GM10266 (cell line): ENCODE data around the gene CACNA2D2.

Experiments
- DNase-seq: peaks from one replicate; pipeline ENCODE4 v3.0.0; 2012; ENCODE audit errors: extremely low spot score
- TF ChIP-seq, protein P1 (sequence below): IDR thresholded peaks from 2 replicates; pipeline ENCODE4 v1.5.1; 2012; ENCODE audit warnings: mild to moderate bottlenecking, low read depth; ENCODE audit not compliant: control insufficient read depth, insufficient read depth; ENCODE audit errors: missing control alignments

The CACNA2D2 gene

DNA sequence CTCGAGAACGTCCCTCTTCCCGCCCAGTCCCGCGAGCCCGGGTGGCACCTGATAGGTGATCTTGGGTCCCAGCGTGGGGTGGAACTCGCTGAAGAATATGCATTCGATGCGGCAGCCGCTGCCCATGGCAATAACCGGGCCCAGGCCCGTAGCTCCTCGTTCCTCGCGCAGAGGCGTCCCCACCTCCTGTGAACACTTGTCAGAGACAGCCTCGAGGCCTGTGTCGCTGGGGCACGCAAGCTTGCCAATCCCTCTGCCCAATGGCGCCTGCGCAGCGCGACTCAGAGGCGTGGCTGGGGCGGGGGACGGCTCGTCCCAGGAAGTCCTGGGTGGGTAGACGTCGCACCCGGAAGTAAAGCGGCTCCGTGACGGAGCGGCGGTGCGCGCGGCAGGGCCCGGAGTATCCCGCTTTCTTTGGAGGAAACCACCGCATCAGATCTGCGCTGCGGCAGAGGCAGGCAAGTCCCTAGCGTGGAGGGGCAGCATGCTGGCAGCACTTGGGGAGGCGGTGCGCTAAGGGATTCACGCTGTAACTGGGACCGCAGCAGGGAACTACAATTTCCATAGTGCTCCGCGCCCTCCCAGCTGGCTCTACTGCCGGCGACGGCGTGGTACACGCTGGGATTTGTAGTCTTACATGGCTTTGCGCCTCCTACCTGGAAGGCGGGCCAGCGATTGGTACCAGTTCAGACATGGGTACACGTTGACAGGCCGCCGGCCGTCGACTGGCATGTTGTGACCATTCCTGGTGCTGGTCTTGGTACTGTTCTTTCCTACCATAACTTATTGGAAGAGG, 152.7 kb downstream of the CACNA2D2 start, which contains the start of the genes CYB561D2 and NPRL2:
CYB561D2 (plus strand) TSS at position 336 of the 796 bp plus-strand sequence. CDS start 572 bp downstream, outside the sequence.
NPRL2 (minus strand) TSS at position 249 of the 796 bp plus-strand sequence; CDS start at position 126, 123 bp downstream.
- peak; percentile 94 for DNase-seq
- TF ChIP-seq, protein P1, sequence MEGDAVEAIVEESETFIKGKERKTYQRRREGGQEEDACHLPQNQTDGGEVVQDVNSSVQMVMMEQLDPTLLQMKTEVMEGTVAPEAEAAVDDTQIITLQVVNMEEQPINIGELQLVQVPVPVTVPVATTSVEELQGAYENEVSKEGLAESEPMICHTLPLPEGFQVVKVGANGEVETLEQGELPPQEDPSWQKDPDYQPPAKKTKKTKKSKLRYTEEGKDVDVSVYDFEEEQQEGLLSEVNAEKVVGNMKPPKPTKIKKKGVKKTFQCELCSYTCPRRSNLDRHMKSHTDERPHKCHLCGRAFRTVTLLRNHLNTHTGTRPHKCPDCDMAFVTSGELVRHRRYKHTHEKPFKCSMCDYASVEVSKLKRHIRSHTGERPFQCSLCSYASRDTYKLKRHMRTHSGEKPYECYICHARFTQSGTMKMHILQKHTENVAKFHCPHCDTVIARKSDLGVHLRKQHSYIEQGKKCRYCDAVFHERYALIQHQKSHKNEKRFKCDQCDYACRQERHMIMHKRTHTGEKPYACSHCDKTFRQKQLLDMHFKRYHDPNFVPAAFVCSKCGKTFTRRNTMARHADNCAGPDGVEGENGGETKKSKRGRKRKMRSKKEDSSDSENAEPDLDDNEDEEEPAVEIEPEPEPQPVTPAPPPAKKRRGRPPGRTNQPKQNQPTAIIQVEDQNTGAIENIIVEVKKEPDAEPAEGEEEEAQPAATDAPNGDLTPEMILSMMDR = no peak

DNA sequence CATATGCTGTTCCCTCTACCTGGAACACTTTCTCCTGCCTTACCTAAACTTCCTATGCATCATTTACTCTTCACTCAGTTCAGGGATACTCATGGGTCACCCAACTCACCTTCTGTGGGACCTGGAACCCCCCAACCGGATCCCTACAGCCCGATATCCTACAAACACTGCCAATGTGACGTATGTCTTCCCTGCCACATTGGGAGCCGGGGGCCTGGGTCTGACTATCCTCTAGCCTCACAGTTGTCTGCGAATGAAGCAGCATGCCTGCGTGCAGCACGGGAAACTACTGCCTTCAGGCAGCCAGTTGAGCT, 153.3 kb downstream of the CACNA2D2 start:
- TF ChIP-seq, protein P1 = no peak
- no peak for DNase-seq

DNA sequence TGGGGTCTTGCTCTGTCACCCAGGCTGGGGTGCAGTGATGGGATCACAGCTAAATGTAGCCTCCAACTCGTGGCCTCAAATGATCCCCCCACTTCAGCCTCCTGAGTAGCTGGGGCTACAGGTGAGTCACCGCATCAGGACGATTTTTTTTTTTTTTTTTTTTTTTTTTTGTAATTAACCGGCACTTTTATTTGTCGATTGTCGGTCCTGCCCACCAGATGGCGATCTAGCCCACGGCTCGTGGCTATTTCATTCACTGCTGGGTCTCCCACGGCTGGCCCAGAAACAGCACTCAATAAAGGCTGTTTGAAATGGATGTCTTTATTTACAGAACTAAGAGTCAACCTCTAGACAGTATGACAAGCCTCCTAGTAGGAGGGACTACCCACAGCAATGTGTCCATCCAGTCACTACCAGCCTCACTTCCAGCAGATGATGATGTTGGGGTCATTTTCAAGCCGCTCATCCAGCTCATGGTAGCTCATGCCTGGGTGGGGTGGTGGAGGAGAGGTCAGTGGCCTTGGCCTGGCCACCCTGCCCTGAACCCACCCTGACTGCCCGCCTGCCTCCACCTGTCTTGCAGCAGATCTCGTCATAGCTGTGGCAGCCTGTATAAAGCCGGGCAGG, 156.1 kb downstream of the CACNA2D2 start:
- no peak for DNase-seq
- TF ChIP-seq, protein P1 = peak; percentile 66

DNA sequence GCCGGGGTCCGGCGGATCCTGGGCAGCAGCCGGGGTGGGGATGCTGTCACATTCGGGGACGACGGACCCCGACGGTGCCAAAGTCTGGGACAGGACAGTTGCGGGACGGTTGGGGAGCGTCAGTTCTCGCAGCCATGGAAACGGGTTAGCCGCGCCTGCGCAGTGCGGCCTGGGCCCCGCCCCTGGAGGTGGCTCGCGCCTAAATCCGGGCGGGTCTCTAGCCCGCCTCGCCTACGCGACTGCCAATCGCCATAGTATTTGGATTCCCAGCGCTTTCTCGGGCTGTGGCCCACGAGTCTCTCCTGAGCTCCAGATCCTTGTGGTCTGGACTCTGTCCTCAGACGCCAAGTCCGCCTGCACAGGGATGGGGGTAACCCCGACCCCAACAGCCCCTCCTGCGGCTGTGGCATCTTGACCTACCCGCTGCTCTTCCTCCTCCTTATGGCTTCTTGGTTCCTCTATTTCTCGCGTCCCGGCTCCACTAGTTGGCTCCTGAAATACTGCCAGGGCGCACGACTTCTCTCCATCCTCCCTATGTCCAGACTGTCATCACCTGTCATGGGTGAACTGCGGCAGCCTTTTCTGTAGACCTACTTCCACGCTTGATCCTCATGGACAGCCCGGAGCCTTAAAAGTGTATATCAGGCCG, 157.7 kb downstream of the CACNA2D2 start, which contains the start of gene ZMYND10:
ZMYND10 (minus strand) TSS at position 147 of the 649 bp plus-strand sequence. CDS start 153 bp downstream, outside the sequence.
- TF ChIP-seq, protein P1 = no peak
- DNase-seq = peak; percentile 83

DNA sequence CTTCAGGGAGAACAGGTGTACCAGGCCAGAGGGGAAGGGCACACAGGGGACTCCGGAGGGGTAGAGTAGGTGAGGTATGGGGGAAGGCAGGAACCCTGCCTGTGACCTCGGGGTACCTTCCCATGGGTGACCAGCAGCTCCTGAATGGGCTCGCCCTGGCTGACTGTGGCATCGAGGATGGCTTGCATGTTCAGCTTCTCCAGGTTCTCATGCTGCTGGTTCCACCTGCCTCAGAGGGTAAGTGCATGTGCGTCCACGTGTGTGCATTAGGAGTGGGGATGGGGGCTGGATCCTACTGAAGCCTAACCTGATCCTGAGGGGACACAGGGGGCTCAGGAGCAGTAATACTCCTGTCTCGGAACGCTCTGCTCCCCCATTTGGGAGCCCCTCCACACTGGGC, 158.4 kb downstream of the CACNA2D2 start:
- TF ChIP-seq, protein P1 = no peak
- no peak for DNase-seq

DNA sequence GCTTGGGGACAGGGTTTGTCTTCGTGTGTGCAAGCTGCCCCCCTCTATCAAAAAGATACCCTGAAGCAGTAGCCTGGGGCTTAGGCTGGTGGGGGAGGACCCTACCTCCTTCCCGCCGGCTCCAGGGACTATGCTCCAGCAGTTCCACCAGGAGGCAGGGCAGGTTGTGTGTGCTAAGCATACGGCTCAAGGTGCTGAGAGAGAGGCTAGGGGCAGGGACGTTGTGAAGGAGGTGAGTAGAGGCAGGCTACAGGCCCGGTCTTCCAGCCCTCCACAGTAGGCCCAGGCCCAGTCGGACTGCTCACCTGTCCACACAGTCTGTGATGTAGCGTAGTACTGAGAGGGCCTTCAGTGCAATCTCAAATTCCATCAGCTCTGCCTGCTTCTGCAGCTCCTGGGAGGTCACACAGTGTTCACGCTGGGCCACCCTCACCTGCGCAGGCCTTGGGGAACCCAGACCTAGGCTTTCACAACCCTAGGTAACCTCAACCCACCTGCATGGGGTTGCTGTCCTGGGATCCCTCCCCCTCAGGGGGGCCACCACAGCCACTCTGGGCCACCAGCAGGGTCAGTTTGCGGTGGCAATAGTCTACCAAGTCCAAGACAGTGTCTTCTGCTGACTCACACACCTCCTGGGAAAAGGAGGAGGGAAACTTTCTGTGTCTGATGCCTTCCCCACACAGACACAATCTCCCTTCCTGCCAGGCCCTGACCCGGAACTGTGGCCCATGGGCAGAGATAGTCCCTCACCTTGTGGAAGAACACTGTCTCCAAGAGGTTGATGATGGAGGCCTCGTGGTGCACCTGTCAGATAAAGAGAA, 160.4 kb downstream of the CACNA2D2 start:
- no peak for DNase-seq
- TF ChIP-seq, protein P1 = no peak
